GM12878 (cell line): ENCODE data around the gene HK1. TPM values are rescaled to one million over a fixed set of nuclear protein-coding genes. Genes with fewer than 3 reads are reported as not detected.

Experiments
- ATAC-seq: fragments of 200-7000 bp; cut with Tn5 transposase; 3 replicates; pipeline ENCODE4 v1.9.1; 2020; ENCODE audit warnings: mild to moderate bottlenecking, moderate library complexity
- BruUV-seq: library from RNA; stranded (reverse); fragments of 400-500 nt; replicated peaks from 2 replicates; lab custom pipeline; 2021; lab: Mats Ljungman, UMichigan
- CTCF ChIA-PET: fragments of 300-600 bp; sonication (Branson Sonifier 250); formaldehyde crosslinking; extraction: SDS; loops from one replicate; lab custom pipeline; 2021; ENCODE audit warnings: inconsistent platforms; lab: Yijun Ruan, JAX
- POLR2A ChIA-PET: fragments of 350-600 bp; formaldehyde crosslinking; extraction: SDS; loops from one replicate; lab custom pipeline; 2021; ENCODE audit warnings: inconsistent platforms; lab: Charles Lee
- RAD21 ChIA-PET: fragments of 300-600 bp; sonication (Branson Sonifier 250); formaldehyde crosslinking; loops from one replicate; lab custom pipeline; 2023; ENCODE audit warnings: antibody characterized with exemption; ENCODE audit not compliant: unreplicated experiment; lab: Charles Lee
- SMC1A ChIA-PET: fragments of 300-600 bp; sonication (Branson Sonifier 250); formaldehyde crosslinking; loops from one replicate; lab custom pipeline; 2023; ENCODE audit not compliant: unreplicated experiment, uncharacterized antibody; lab: Charles Lee
- DNase-seq: peaks from one replicate; pipeline ENCODE4 v3.0.0-alpha.2; 2011; ENCODE audit warnings: low read depth, low spot score
- FAIRE-seq: peaks from 3 replicates; lab custom pipeline; 2011; peaks lifted over from hg19 to GRCh38; lab: Jason Lieb, UNC
- H2AFZ ChIP-seq: 2 replicates; pipeline ENCODE4 v1.6.0; 2011; ENCODE audit warnings: low read depth, low read length, control low read depth; ENCODE audit not compliant: control insufficient read depth
- H3K27ac ChIP-seq: 2 replicates; pipeline ENCODE4 v1.5.1; 2011; ENCODE audit warnings: control low read depth; ENCODE audit not compliant: control insufficient read depth, insufficient read depth
- H3K27me3 ChIP-seq, 2 experiments: replicated peaks in 1 of 2; 2 replicates each; pipeline versions ENCODE4 v1.6.0 to v1.6.1; 2011; ENCODE audit warnings: low read length in 1 of 2; ENCODE audit not compliant: control insufficient read depth in 2 of 2, insufficient read depth in 2 of 2
- H3K36me3 ChIP-seq, 2 experiments: 2 replicates each; pipeline ENCODE4 v1.5.1; 2011; ENCODE audit warnings: low read length in 1 of 2; ENCODE audit not compliant: control insufficient read depth in 2 of 2, insufficient read depth in 2 of 2
- H3K4me1 ChIP-seq: 2 replicates; pipeline ENCODE4 v1.6.1; 2011; ENCODE audit warnings: mild to moderate bottlenecking, low read length, moderate library complexity, mixed read lengths; ENCODE audit not compliant: control insufficient read depth, insufficient read depth
- H3K4me2 ChIP-seq: 2 replicates; pipeline ENCODE4 v1.6.0; 2011; ENCODE audit warnings: control low read depth; ENCODE audit not compliant: control insufficient read depth, insufficient read depth
- H3K4me3 ChIP-seq: fragments of 200-600 bp; sonication (generic); 2 replicates; pipeline ENCODE4 v1.5.1; 2016
- H3K79me2 ChIP-seq: 2 replicates; pipeline ENCODE4 v1.6.0; 2011; ENCODE audit warnings: low read length; ENCODE audit not compliant: control insufficient read depth, insufficient read depth
- H3K9ac ChIP-seq: 2 replicates; pipeline ENCODE4 v1.8.0; 2011; ENCODE audit warnings: low read length, control low read depth, mixed read lengths; ENCODE audit not compliant: control insufficient read depth, insufficient read depth
- H3K9me3 ChIP-seq: replicated peaks from 3 replicates; pipeline ENCODE4 v1.5.1; 2011; ENCODE audit warnings: mild to moderate bottlenecking, low read length; ENCODE audit not compliant: control insufficient read depth, insufficient read depth
- H4K20me1 ChIP-seq: 2 replicates; pipeline ENCODE4 v1.6.0; 2011; ENCODE audit not compliant: control insufficient read depth, insufficient read depth
- ATF3 ChIP-seq: IDR thresholded peaks from 2 replicates; pipeline ENCODE4 v1.6.1; 2011; ENCODE audit warnings: low read depth, mild to moderate bottlenecking, low read length, moderate library complexity, borderline replicate concordance; ENCODE audit errors: extremely low read depth
- CUX1 ChIP-seq: IDR thresholded peaks from 2 replicates; pipeline ENCODE4 v1.6.1; 2012; ENCODE audit warnings: improper control_type of control experiment, low read depth, low read length; ENCODE audit not compliant: insufficient replicate concordance
- EED ChIP-seq: sonication (generic); IDR thresholded peaks from 2 replicates; pipeline ENCODE4 v1.6.1; 2016; ENCODE audit warnings: antibody characterized with exemption, low read depth
- GABPA ChIP-seq: IDR thresholded peaks from 2 replicates; pipeline ENCODE4 v1.6.1; 2014; ENCODE audit warnings: antibody characterized with exemption, low read depth, mild to moderate bottlenecking, inconsistent platforms
- GATAD2B ChIP-seq: fragments of 450-650 bp; conservative IDR thresholded peaks from 2 replicates; pipeline ENCODE4 v1.6.1; 2017; ENCODE audit warnings: low read depth, mild to moderate bottlenecking, moderate library complexity
- JUND ChIP-seq: IDR thresholded peaks from 2 replicates; pipeline ENCODE4 v1.6.1; 2012; ENCODE audit warnings: low read depth, mild to moderate bottlenecking, low read length, improper control_type of control experiment, moderate library complexity
- PML ChIP-seq: IDR thresholded peaks from 2 replicates; pipeline ENCODE4 v1.6.1; 2012; ENCODE audit warnings: low read length, inconsistent platforms
- POLR2AphosphoS5 ChIP-seq: IDR thresholded peaks from 2 replicates; pipeline ENCODE4 v1.6.1; 2011; ENCODE audit warnings: mild to moderate bottlenecking, low read length, inconsistent platforms
- STAT3 ChIP-seq: IDR thresholded peaks from 2 replicates; pipeline ENCODE4 v1.6.1; 2011; ENCODE audit warnings: low read depth, low read length, improper control_type of control experiment
- TAF1 ChIP-seq: IDR thresholded peaks from 2 replicates; pipeline ENCODE4 v1.6.1; 2011; ENCODE audit warnings: mild to moderate bottlenecking, low read depth, low read length, borderline replicate concordance
- ZSCAN29 ChIP-seq: fragments of 450-650 bp; IDR thresholded peaks from 2 replicates; pipeline ENCODE4 v1.6.1; 2017; ENCODE audit warnings: mild to moderate bottlenecking, moderate library complexity
- WGBS: methylation state at CpG from one replicate; pipeline ENCODE4 v1.1.6; 2016; ENCODE audit warnings: low lambda C conversion rate; ENCODE audit not compliant: insufficient replicate concordance, insufficient coverage; ENCODE audit errors: missing lambda C conversion rate; 5-methylcytosine and 5-hydroxymethylcytosine counted together
- in situ Hi-C: fragments of 300-500 bp; cut with MboI; formaldehyde crosslinking; loops from 9 replicates; pipeline ENCODE4 v1.14.3; 2018; ENCODE audit warnings: mixed read lengths
- intact Hi-C: fragments of 100-400 bp; cut with micrococcal nuclease; formaldehyde crosslinking; loops from one replicate; pipeline ENCODE4 v1.14.2; 2022; ENCODE audit not compliant: unreplicated experiment
- polyA plus RNA-seq, 11 experiments: library from polyadenylated mRNA; depleted of rRNA in 4 of 11; unstranded in 6 of 11; stranded (reverse) in 5 of 11; fragments of >200 nt; fragmentation: Nextera tagmentation in 4 of 11; fragmentation: Illumina TruSeq in 1 of 11; extraction: Ambion mirVana in 4 of 11; extraction: Trizol in 1 of 11; gene quantifications; 1 replicate in 1 of 11; 2 replicates in 10 of 11; pipeline versions ENCODE4 v1.2.1 to v1.2.3, GENCODE V29; 2011 to 2016; ENCODE audit warnings: inconsistent platforms in 2 of 11, missing spikeins in 2 of 11, low read depth in 1 of 11
- total RNA-seq, 4 experiments: library from RNA; depleted of rRNA in 3 of 4; stranded (reverse); fragments of >200 nt in 3 of 4; fragmentation: Illumina TruSeq in 1 of 4; extraction: Trizol in 1 of 4; gene quantifications; 2 replicates each; pipeline versions ENCODE4 v1.2.1 to v1.2.3, GENCODE V29; 2013 to 2021

Gene HK1
- total and polyA plus RNA-seq, 10 of the 15 experiments (the other 5 are each of a cell fraction or from before 2014, with no cell fraction given) = 3.4 to 77.3 (median 46.6) TPM

- Histone ChIP-seq H3K79me2 (no peaks in the 10 kb centered on the region), H3K9me3 (no peaks in the 10 kb centered on the region), H3K27me3 (no peaks in the 10 kb centered on the region), H3K4me3 (no peak overlapping the region), H3K4me2 (no peak overlapping the region), H3K4me1 (no peaks in the 10 kb centered on the region), H3K27ac (no peak overlapping the region)
- ChIA-PET CTCF (interaction anchor here (1.0 kb wide), 1 partner anchor 70 kb away, joined by 4 read pairs; no protein-coding TSS in a partner anchor), POLR2A (no interaction called here)
- WGBS = 82% methylated on average over 9 of the region's 9 CpGs
- FAIRE-seq (no peak), ATAC-seq (no peak)
- in situ Hi-C loops = no loop called here
- no peak for TF ChIP-seq STAT3
- TF ChIP-seq TAF1 = no peak
- TF ChIP-seq, all 136 proteins: peak for 0
- no peak for DNase-seq
- H3K9ac ChIP-seq = no peak overlapping the region
- intact Hi-C loops = no loop called here
- no TSS peak for BruUV-seq
- ChIA-PET RAD21 (no interaction called here), SMC1A (interaction anchor here (1.0 kb wide), 1 partner anchor 76 kb away, joined by 3 read pairs; no protein-coding TSS in a partner anchor)
- H2AFZ ChIP-seq = no peak overlapping the region
- H3K36me3 ChIP-seq = peaks cover 23 to 26% of the 10 kb centered on the region in 2 experiments; a peak in 3 of 4 replicates
- H4K20me1 ChIP-seq = no peaks in the 10 kb centered on the region
Observed at GRCh38 chr10:69372126-69372980, 94.1 kb downstream of the HK1 start.

GRCh38 chr10:69374242-69374641 is 95.9 kb downstream of the HK1 start:
- H3K4me3 ChIP-seq = no peak overlapping the region
- no peak overlapping the region for H3K9ac ChIP-seq
- no peaks in the 10 kb centered on the region for H3K27me3 ChIP-seq
- intact Hi-C loops = no loop called here
- FAIRE-seq = no peak
- no TSS peak for BruUV-seq
- no peak overlapping the region for H2AFZ ChIP-seq
- ChIA-PET CTCF (no interaction called here), RAD21 (no interaction called here), POLR2A (no interaction called here), SMC1A (no interaction called here)
- H3K79me2 ChIP-seq = no peaks in the 10 kb centered on the region
- no peak overlapping the region for H3K27ac ChIP-seq
- H4K20me1 ChIP-seq = no peaks in the 10 kb centered on the region
- H3K36me3 ChIP-seq = peaks cover 17 to 27% of the 10 kb centered on the region in 2 experiments
- DNase-seq = no peak
- ATAC-seq = no peak
- H3K9me3 ChIP-seq = no peaks in the 10 kb centered on the region
- peaks cover 3% of the 10 kb centered on the region; the same call in 1 of the 2 replicates for H3K4me1 ChIP-seq
- in situ Hi-C loops = no loop called here
- WGBS = 93% methylated on average over 13 of the region's 13 CpGs
- H3K4me2 ChIP-seq = no peak overlapping the region
- no peak for TF ChIP-seq POLR2AphosphoS5
- no peak for TF ChIP-seq GABPA
- no peak for TF ChIP-seq GATAD2B
- no peak for TF ChIP-seq CUX1
- TF ChIP-seq JUND = no peak
- TF ChIP-seq ZSCAN29 = no peak
- TF ChIP-seq PML = no peak
- no peak for TF ChIP-seq ATF3
- no peak for TF ChIP-seq EED
